ENCODE results near the gene NACC2.

DNA sequence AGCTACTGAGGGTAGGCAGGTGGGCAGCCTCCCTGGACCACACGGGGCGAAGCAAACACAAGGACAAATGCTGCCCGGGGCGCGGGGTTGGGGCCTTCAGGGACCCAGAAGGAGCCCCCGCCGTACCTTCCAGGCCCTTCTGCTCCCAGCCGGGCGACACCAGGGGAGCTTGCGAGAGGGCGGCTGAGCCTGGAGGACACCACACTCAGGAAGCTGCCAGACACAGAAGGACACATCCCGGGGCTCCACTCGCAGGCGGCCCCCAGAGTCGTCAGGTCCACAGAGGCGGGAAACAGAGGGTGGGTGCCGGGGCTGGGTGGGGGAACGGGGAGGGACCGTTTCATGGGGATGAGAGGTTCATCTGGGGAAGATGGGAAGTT is 75.4 kb downstream of the NACC2 start:
- TF ChIP-seq POLR2A (IDR thresholded peaks at IDR 0.05) = no peak
- TF ChIP-seq, protein P1, sequence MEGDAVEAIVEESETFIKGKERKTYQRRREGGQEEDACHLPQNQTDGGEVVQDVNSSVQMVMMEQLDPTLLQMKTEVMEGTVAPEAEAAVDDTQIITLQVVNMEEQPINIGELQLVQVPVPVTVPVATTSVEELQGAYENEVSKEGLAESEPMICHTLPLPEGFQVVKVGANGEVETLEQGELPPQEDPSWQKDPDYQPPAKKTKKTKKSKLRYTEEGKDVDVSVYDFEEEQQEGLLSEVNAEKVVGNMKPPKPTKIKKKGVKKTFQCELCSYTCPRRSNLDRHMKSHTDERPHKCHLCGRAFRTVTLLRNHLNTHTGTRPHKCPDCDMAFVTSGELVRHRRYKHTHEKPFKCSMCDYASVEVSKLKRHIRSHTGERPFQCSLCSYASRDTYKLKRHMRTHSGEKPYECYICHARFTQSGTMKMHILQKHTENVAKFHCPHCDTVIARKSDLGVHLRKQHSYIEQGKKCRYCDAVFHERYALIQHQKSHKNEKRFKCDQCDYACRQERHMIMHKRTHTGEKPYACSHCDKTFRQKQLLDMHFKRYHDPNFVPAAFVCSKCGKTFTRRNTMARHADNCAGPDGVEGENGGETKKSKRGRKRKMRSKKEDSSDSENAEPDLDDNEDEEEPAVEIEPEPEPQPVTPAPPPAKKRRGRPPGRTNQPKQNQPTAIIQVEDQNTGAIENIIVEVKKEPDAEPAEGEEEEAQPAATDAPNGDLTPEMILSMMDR (IDR thresholded peaks at IDR 0.05) = no peak
